WERI-Rb-1 (cell line): ENCODE data around the gene GSTP1.

Experiments
- DNase-seq: peaks from one replicate; pipeline ENCODE4 v3.0.0-alpha.2; 2020
- H3K27ac ChIP-seq: fragments of 250-450 bp; sonication (Bioruptor Pico); 2 replicates; pipeline ENCODE4 v1.5.1; 2020; ENCODE audit warnings: mild to moderate bottlenecking, moderate library complexity
- H3K27me3 ChIP-seq: fragments of 250-450 bp; sonication (Bioruptor Pico); 2 replicates; pipeline ENCODE4 v1.5.1; 2021; ENCODE audit warnings: mild to moderate bottlenecking, low read depth, moderate library complexity; ENCODE audit not compliant: insufficient read depth, severe bottlenecking
- H3K36me3 ChIP-seq: fragments of 250-450 bp; sonication (Bioruptor Pico); 2 replicates; pipeline ENCODE4 v1.5.1; 2020; ENCODE audit warnings: mild to moderate bottlenecking, moderate library complexity
- H3K4me3 ChIP-seq: 2 replicates; pipeline ENCODE4 v1.5.1; 2011; ENCODE audit warnings: low read depth, mild to moderate bottlenecking, control low read depth, low read length
- H3K9me3 ChIP-seq: fragments of 250-450 bp; sonication (Bioruptor Pico); 2 replicates; pipeline ENCODE4 v1.5.1; 2021; ENCODE audit warnings: mild to moderate bottlenecking, moderate library complexity; ENCODE audit not compliant: severe bottlenecking
- CTCF ChIP-seq: IDR thresholded peaks from 2 replicates; pipeline ENCODE4 v1.5.1; 2011; ENCODE audit warnings: low read depth, mild to moderate bottlenecking, control low read depth, inconsistent platforms, low read length

GSTP1 gene

DNA sequence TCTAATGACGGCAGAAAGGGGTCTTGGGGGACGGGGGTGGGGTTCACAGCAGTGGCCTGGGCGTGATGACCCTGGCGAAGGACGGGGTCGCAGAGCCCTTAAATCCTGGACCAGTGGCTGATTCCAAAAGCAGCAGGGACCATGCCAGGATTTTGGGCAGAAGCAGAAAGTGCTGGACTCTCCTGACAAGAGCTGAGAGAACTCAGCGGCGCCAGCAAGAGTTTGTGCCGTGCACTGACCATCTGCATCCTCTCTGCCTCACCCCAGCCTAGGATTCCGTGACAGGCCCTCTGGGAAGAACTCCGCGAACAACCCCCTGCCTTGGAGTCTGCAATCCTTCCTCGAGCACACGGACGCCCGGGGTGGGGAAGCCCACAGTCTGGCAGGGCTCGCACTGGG lies 22.5 kb downstream of the GSTP1 start:
- H3K4me3 ChIP-seq = peak overlapping the region; percentile 83
- peak; percentile 41 for DNase-seq
- peaks cover 27% of the 10 kb centered on the region for H3K36me3 ChIP-seq
- peak overlapping the region; percentile 92 for H3K27ac ChIP-seq
- 0 out of 2 replicates have a peak, but pooled peaks have one; percentile 7 for TF ChIP-seq CTCF
- peaks cover 5% of the 10 kb centered on the region for H3K9me3 ChIP-seq
- H3K27me3 ChIP-seq = no peaks in the 10 kb centered on the region

DNA sequence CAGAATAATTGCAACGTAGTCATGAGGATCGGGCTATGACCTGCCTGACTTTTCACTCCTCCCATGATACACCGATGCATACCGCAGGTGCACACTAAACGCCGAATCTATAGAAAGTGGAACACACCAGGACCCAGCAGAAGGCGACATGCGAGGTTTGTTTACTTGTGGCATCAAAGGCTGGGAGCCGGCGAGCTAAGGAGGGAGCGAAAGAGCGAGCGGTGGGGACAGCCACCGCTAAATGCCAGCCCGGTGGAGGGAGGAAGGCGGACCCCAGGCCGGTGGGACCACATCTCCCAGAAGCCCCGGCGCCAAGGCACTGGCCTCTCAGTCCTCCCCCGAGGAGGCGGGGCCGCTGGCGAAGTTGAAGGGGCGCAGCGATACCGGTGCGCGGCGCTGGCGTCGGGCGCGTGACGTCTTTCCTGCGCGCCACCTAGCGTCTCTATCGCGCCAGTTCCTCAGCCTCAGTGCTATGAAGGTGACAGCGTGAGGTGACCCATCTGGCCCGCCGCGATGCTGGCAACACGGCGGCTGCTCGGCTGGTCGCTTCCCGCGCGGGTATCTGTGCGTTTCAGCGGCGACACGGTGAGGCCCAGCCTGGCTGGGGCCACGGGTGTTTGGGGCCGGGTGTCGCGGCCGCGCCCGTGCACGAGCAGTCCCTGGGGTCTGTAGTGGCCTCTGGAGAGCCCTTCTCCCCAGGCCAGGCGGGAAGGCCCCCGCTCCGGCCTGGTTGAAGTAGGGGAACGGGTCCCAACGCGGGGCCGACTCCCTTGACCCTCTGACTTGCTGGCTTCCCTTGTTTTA lies 23.1 kb downstream of the GSTP1 start, which contains the start of gene NDUFV1:
NDUFV1 (plus strand) TSS at position 445 of the 804 bp plus-strand sequence; CDS start at position 514, 69 bp downstream.
- Histone ChIP-seq H3K27me3 (no peaks in the 10 kb centered on the region), H3K36me3 (peaks cover 32% of the 10 kb centered on the region), H3K4me3 (peak within 1 kb of the TSS; percentile 83), H3K9me3 (peaks cover 5% of the 10 kb centered on the region), H3K27ac (peak within 1 kb of the TSS; percentile 92)
- TF ChIP-seq CTCF = peak; percentile 75
- peak; percentile 98 for DNase-seq

GRCh38 chr11:67607507-67607906 lies 23.9 kb downstream of the GSTP1 start:
- TF ChIP-seq CTCF = no peak
- H3K4me3 ChIP-seq = peak overlapping the region; percentile 83
- H3K36me3 ChIP-seq = peaks cover 39% of the 10 kb centered on the region
- H3K27ac ChIP-seq = peak overlapping the region; percentile 83; the same call in 1 of the 2 replicates
- no peak for DNase-seq
- peaks cover 2% of the 10 kb centered on the region for H3K9me3 ChIP-seq
- no peaks in the 10 kb centered on the region for H3K27me3 ChIP-seq

DNA sequence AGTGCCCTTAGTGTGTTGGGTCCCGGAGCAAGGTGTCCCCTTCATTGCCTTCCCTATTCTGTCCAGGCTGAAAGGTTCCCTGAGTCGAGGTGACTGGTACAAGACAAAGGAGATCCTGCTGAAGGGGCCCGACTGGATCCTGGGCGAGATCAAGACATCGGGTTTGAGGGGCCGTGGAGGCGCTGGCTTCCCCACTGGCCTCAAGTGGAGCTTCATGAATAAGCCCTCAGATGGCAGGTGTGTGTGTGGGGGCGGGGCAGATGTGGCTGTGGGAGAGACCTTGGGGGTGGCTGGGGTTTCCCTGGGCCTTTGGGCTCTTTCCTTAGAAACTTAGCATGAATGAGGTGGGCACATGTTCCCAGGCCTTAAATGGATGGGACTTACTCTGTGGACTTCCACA lies 24.9 kb downstream of the GSTP1 start:
- no peaks in the 10 kb centered on the region for H3K27me3 ChIP-seq
- no peak overlapping the region for H3K27ac ChIP-seq
- no peak for DNase-seq
- TF ChIP-seq CTCF = no peak
- peaks cover 45% of the 10 kb centered on the region for H3K36me3 ChIP-seq
- H3K4me3 ChIP-seq = no peak overlapping the region
- no peaks in the 10 kb centered on the region for H3K9me3 ChIP-seq

DNA sequence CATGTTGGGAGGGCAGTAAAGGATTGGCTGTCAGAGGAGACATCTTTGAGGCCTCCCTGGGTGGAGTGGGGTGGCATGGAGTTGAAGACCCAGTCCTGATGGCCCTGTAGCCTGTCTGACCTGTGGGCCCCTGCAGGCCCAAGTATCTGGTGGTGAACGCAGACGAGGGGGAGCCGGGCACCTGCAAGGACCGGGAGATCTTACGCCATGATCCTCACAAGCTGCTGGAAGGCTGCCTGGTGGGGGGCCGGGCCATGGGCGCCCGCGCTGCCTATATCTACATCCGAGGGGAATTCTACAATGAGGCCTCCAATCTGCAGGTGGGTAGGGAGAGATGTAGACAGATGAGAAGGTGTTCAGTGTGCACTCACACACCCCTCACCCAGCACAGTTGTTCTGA lies 25.7 kb downstream of the GSTP1 start:
- Histone ChIP-seq H3K9me3 (no peaks in the 10 kb centered on the region), H3K36me3 (peaks cover 50% of the 10 kb centered on the region), H3K27ac (no peak overlapping the region), H3K4me3 (no peak overlapping the region), H3K27me3 (no peaks in the 10 kb centered on the region)
- no peak for TF ChIP-seq CTCF
- no peak for DNase-seq
